ENCODE measurements around the gene PRLH. TPM values are rescaled to one million over a fixed set of nuclear protein-coding genes. Genes with fewer than 3 reads are reported as not detected.
"Not testable (repeated sequence)": the region's sequence is repeated elsewhere in the genome, so short reads cannot be mapped to it uniquely, and the experiment has no call there.

The PRLH gene
- total RNA-seq, 2 experiments from 2014 or later = not detected

GRCh38 chr2:237604960-237605359, 38.6 kb downstream of the PRLH start:
- CTCF ChIA-PET = no interaction called here
- POLR2A ChIA-PET = no interaction called here

GRCh38 chr2:237606522-237606921, 40.1 kb downstream of the PRLH start:
- POLR2A ChIA-PET, CTCF ChIA-PET: not testable (repeated sequence)

GRCh38 chr2:237612527-237613357, 46.4 kb downstream of the PRLH start:
- POLR2A ChIA-PET = no interaction called here
- CTCF ChIA-PET = no interaction called here

GRCh38 chr2:237613679-237614078, 47.3 kb downstream of the PRLH start:
- POLR2A ChIA-PET = no interaction called here

GRCh38 chr2:237614151-237614720, 47.9 kb downstream of the PRLH start:
- CTCF ChIA-PET = interaction anchor here (1.1 kb wide), 1 partner anchor 10 kb away, joined by 3 read pairs; no protein-coding TSS in a partner anchor
- POLR2A ChIA-PET = no interaction called here

More at GRCh38 chr2:237613679-237614078, 47.3 kb downstream of the PRLH start:
- CTCF ChIA-PET = no interaction called here

GRCh38 chr2:237615631-237616249, 49.4 kb downstream of the PRLH start:
- CTCF ChIA-PET = no interaction called here

GRCh38 chr2:237616373-237616733, 50.0 kb downstream of the PRLH start:
- ChIA-PET CTCF (no interaction called here), POLR2A (interaction anchor here (0.6 kb wide), 2 partner anchors 18 to 623 kb away, joined by 3 read pairs; no protein-coding TSS in a partner anchor)

More at GRCh38 chr2:237615631-237616249, 49.4 kb downstream of the PRLH start:
- POLR2A ChIA-PET = interaction anchor here (0.6 kb wide), 1 partner anchor 19 kb away, joined by 3 read pairs; no protein-coding TSS in a partner anchor

Other genes with a start within 250 kb of the PRLH start
- gene COL6A3, start 152.4 kb upstream of the PRLH start, total RNA-seq = 10 to 100 TPM; 15.8 to 18.6 TPM
- gene MLPH, start 79.3 kb upstream of the PRLH start, total RNA-seq = not detected
- gene RAB17, start 24.2 kb downstream of the PRLH start, total RNA-seq = not detected
- gene LRRFIP1, start 61.0 kb downstream of the PRLH start, total RNA-seq = 100 to 1,000 TPM; 203 to 210 TPM
- gene RBM44, start 232.2 kb downstream of the PRLH start, total RNA-seq = under 1 TPM; 0.25 to 0.34 TPM